Stimulated activated CD8-positive, alpha-beta memory T cell treated with anti-CD3 and anti-CD28 coated beads, Interleukin-7, amount 100 ng/mL, for 24 hours (primary cell): ENCODE measurements around the gene UBASH3B.
A peak's percentile ranks its signal among the peaks of the same experiment; 100 is the strongest.

Source experiments
- DNase-seq: peaks from one replicate; pipeline ENCODE4 v3.0.0-alpha.2; 2020; ENCODE audit warnings: low read depth

The UBASH3B gene

GRCh38 chr11:122732342-122733315, 77.1 kb downstream of the UBASH3B start:
- DNase-seq = no peak

GRCh38 chr11:122733318-122733717, 77.8 kb downstream of the UBASH3B start:
- no peak for DNase-seq

DNA sequence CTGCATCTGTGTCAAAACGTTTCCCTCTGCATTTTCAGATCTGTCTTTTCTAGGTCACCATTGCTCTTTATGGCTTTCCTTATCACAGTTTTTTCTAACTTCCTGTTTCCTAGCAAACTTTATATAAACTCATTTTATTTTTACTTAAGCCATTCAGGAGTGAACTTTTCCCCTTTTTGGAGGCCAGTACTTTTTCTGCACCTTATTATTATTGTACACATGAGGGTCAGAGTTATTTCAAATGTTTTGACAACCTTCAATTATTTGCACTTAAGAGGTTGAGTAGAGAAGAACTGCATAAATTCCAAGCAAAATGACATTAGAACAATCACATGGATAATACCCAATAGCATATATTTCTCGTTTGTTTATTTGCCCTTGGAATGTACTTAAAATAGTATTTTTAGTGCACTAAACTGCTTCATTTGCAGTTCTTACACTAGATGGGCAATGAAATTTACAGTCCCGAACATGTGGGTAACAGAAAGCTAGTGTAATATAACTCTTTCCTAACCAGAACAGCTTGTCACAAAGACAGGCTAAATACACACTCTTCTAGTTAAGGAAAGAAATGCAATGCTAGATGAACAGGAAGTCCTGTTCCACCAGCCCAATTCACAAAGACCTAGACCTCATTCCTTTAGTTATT, 79.5 kb downstream of the UBASH3B start:
- no peak for DNase-seq

DNA sequence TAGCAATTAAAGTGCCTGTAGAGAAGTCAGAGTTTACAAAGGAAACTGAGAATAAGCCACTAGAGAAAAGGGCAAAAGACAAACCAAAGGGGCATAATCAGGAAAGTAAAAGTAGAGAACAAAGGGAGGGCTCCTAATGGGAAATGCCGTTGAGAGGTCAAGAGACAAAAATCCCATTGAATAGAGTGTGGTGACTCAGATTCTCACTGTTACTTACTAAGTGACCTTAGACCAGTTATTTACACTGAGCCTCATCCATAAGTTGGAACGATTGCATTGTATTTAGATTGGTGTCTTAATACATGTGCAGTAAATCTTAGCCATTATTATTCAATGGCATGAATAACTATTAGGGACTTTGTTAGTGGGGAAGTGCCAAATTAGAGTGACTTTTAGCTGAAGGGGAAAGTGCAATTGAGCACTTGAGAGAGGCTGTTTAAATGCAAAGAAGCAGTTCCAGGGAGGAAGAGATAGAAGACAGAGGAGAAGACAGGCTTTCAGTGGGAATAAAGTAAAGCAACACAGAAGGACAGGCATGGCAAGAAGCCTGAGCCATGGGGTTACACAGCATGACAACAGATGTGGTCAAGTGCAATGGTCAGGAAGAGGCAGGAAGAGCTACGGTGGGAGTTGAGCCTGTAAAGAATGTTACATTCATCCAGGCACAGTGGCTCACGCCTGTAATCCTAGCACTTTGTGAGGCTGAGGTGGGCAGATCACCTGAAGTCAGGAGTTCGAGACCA, 82.6 kb downstream of the UBASH3B start:
- DNase-seq = no peak

DNA sequence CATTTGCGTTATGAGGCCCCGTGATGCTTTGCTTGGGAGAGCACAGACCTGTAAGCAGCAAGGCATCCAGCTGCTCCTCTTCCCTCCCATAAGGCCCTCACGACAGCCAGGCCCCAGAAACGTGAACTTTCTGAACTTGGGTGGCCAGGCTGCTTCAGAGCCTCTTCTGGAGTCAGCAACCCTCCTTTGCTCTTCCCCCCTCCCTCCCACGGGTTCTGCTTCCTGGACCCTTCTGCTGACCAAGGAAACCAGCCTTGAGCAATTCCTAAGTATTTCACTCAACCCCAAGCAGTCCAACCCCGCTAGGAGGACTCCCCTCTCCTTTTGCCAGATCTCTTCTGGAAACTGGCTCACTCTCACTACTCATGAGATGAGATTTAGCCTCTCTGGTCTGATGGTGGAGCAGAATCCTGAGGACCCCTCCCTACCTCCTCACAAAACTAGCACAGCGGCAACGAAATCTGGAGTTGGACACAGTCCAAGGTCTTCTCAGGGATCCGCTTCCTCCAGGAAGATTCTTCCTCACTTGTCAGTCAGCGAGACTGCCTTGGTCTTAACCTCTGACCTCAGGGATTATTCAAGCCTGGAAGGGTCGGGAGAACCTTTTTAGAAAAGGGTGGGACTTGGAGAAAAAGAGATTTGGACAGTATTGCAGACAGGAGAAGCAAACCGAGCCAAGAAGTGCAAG, 86.2 kb downstream of the UBASH3B start:
- DNase-seq = no peak

DNA sequence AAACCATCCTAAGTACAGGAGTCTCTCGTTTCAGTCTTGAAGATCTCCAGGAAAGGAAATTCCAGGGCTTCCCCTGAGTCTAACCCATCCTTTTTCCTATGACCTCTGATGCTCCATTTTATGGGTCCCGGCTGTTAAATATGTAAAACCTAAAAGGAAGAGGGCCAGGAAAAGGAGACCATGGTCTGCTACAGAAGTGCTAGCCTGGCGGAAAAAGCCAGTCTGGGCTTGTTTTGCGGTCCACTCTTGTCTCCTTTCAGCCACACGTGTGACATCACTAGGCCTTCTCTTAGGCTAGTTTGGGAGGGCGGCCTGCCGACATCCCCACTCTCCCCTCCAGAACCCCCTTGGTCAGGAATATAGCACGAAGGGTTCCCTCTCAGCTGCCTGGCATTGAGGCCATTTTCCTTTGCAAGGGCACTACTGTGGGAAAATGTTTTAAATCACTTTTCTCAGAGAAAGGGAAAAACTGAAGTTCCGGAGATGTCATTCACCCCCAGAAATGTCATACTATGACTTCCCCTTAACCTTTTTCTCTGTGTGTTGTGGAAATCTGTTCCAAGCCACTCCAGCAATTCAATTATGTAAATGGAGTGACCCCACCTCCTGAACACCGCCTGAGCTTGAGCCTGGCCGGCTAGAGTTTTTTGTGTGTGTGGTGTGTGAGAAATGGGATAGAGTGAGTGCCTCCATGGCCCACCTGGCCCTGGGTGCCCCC, 86.9 kb downstream of the UBASH3B start:
- no peak for DNase-seq

- no peak for DNase-seq
These were observed 87.7 kb downstream of the UBASH3B start for GRCh38 chr11:122743097-122743741.

GRCh38 chr11:122743949-122744348, 88.4 kb downstream of the UBASH3B start:
- peak; percentile 59 for DNase-seq

DNA sequence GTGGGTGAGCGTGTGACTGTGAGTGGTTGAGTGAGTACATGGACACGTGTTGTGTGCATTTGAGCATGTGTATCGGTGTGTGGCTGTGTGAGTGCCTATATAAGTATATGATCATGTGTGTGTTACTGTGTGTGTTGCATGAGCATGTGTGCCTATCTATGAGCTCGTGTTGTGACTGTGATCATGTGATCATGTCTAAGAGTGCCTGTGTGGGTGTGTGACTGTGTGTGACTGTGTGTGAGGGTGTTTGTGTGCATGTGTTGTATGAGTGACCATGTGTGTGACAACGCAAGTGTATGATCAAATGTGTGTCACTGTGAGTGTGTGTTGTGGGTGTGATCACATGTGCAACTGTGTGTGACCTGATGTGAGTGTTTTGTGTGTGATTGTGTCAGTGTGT, 88.8 kb downstream of the UBASH3B start:
- DNase-seq = no peak

DNA sequence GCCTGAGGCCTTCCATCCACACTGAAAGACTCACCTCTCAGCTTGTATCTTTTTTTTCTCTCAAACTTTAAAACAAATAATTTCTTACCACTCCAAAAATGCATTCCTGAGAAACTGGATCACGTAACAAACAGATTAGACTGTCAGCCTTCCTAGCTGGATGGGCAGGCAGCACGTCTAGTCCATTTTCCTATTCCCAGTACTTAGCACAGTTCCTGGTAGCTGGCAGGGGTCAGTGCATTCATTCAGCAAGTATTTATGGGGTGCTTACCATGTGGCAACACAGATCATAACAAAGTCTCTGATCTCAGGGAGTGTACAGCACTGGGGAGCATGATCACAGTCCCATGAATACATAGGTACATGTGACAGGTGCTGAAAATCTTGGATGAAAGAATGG, 89.6 kb downstream of the UBASH3B start:
- no peak for DNase-seq

GRCh38 chr11:122746050-122746478, 90.5 kb downstream of the UBASH3B start:
- DNase-seq = no peak

GRCh38 chr11:122746611-122747244, 91.2 kb downstream of the UBASH3B start:
- no peak for DNase-seq

GRCh38 chr11:122747351-122747781, 91.8 kb downstream of the UBASH3B start:
- no peak for DNase-seq

DNA sequence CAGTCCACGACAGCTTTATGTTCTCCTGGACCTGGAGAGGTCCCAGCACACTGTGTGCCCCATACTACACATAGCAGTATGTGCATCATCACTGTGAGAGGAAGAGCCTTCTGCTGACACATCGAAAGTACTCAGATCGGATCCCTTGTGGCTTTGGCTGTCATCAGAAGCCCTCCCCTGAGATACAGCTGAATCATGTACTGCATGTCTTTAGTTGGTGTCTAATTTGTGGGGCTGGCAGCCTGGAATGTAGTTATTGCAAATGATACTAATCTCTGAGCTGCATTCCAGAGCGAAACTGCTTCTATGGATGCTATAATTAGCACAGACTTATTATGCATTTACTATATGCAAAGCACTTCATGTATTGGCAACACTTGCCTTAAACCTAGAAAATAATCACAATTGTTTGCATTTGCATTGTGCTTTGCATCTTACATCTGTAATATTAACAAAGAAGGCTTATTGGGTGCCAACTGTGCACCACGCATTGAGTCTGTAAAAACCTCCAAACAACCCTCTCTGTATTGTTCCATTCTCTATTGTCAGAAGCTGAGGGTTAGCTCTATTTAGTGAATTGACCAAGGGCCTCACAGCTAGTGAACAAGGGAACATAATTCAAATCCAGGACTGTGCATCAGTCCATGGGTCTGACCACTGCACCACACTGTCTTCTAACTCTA, 93.6 kb downstream of the UBASH3B start:
- DNase-seq = no peak

GRCh38 chr11:122750049-122750448, 94.5 kb downstream of the UBASH3B start:
- DNase-seq = no peak

- DNase-seq = no peak
These were observed 96.0 kb downstream of the UBASH3B start for GRCh38 chr11:122751292-122752070.

DNA sequence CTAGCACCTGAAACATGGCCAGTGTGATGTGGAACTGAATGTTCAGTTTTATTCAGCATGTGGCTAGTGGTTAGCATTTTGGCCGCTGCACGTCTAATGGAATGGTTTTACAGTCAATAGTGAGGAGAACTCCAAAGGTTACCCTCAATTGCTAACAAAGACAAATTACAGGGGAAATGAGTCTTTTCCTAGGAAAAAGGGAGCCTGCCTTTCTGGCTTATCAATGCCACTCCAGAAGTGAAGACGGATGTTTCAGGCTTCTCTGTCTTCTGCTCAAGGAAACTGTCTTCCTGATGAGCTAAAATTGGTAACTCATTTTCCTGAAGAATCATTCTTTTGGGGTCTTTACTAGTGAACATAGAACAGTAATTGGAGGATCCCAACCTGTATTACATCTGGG, 98.5 kb downstream of the UBASH3B start:
- no peak for DNase-seq

- DNase-seq = no peak
These were observed 99.2 kb downstream of the UBASH3B start for GRCh38 chr11:122754553-122755322.
